HG03196 (cell line): ENCODE results near the gene CKMT2.

Source experiments
- ATAC-seq: cut with Tn5 transposase; IDR thresholded peaks from one replicate; pipeline ENCODE4 v1.9.1; 2021; ENCODE audit not compliant: unreplicated experiment

The CKMT2 gene

GRCh38 chr5:81302596-81302995 is 69.5 kb downstream of the CKMT2 start:
- no peak for ATAC-seq

GRCh38 chr5:81303563-81303962 is 70.4 kb downstream of the CKMT2 start:
- ATAC-seq: no peak

GRCh38 chr5:81305785-81306184 is 72.7 kb downstream of the CKMT2 start:
- no peak for ATAC-seq

GRCh38 chr5:81308836-81309235 is 75.7 kb downstream of the CKMT2 start:
- no peak for ATAC-seq

GRCh38 chr5:81310402-81311063 is 77.4 kb downstream of the CKMT2 start:
- ATAC-seq: no peak

- ATAC-seq: no peak
Observed at GRCh38 chr5:81313278-81313677, 80.2 kb downstream of the CKMT2 start.

GRCh38 chr5:81313686-81314085 is 80.6 kb downstream of the CKMT2 start:
- no peak for ATAC-seq

GRCh38 chr5:81314581-81314980 is 81.5 kb downstream of the CKMT2 start:
- ATAC-seq: no peak

GRCh38 chr5:81315336-81315735 is 82.2 kb downstream of the CKMT2 start:
- ATAC-seq: no peak

GRCh38 chr5:81315830-81316229 is 82.7 kb downstream of the CKMT2 start:
- no peak for ATAC-seq
